GM12801 (cell line): ENCODE results near the gene TBC1D22B.

Experiments
- TF ChIP-seq, protein P1 (sequence below): IDR thresholded peaks from one replicate; pipeline ENCODE4 v1.5.1; 2011; ENCODE audit warnings: control low read depth; ENCODE audit not compliant: insufficient read length; ENCODE audit errors: extremely low read depth

Gene TBC1D22B

DNA sequence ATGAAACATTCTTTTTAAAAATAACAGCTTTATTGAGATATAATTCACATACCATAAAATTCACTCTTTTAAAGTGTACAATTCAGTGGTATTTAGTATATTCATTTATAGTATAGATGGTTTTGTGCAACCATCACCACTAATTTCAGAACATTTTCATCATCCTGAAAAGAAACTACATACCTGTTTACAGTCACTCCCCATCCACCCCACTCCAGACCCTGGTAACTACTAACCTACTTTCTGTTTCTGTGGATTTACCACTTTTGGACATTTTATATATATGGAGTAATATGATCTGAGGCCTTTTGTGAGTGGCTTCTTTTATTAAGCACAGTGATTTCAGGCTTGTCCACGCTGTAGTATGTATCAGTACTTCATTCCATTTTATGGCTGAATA, 2.9 kb downstream of the TBC1D22B start:
- TF ChIP-seq, protein P1, sequence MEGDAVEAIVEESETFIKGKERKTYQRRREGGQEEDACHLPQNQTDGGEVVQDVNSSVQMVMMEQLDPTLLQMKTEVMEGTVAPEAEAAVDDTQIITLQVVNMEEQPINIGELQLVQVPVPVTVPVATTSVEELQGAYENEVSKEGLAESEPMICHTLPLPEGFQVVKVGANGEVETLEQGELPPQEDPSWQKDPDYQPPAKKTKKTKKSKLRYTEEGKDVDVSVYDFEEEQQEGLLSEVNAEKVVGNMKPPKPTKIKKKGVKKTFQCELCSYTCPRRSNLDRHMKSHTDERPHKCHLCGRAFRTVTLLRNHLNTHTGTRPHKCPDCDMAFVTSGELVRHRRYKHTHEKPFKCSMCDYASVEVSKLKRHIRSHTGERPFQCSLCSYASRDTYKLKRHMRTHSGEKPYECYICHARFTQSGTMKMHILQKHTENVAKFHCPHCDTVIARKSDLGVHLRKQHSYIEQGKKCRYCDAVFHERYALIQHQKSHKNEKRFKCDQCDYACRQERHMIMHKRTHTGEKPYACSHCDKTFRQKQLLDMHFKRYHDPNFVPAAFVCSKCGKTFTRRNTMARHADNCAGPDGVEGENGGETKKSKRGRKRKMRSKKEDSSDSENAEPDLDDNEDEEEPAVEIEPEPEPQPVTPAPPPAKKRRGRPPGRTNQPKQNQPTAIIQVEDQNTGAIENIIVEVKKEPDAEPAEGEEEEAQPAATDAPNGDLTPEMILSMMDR: no peak

DNA sequence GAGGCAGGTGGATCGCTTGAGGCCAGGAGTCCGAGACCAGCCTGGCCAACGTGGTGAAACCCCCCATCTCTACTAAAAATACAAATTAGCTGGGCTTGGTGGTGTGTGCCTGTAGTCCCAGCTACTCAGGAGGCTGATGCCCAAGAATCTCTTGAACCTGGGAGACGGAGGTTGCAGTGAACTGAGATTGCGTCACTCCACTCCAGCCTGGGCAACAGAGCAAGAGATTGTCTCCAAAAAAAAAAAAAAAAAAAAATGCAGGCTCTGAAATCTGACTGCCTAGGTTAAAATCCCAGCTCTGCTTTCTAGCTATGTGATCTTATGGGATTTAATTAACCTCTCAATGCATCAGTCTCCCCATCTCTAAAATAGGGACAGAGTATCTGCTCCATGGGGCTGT, 3.6 kb downstream of the TBC1D22B start:
- TF ChIP-seq, protein P1: no peak

DNA sequence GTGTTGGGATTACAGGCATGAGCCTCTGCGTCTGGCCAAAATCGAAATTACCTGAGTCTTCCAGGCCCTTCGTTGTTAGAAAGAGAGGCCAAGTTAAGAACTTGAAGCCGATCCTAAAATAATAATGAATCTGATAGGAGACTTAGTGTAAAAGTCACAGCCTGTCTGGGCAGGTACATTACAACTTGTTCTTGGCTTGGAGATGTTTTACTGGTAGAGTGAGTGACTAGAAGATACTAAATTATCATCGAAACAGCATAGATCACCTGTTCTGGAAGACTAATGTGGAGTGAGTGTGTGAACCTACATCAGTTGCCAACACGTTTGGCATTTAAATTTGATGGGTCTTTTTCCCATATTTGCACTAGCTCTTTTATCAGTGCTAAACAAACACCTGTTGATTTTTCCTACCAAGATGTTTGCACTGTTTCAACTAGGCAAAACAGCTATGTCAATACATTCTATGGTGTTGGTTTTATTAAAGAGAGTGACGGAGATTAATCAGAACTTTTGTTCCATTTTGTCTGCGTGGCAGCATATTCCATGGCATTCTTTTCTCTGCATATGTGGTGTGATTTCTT, 5.0 kb downstream of the TBC1D22B start:
- TF ChIP-seq, protein P1: no peak

DNA sequence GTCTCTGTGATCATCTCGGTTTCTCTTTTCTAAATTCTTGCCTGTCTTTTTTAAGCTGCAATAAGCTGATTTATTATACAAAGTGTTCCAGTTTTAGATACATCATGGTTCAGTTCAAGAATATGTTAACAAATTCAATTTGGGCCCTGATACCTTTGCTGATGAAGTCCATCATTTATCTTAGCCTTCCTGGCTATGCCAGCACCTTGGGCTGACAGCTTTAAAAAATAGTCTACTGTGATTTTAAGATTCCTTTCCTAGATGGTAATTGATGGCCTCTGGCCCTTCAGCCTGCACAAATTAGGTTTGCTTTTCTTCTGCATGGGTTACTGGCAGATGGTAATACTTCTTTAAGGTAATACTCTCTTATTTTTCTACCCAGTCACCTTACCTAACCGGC, 7.4 kb downstream of the TBC1D22B start:
- TF ChIP-seq, protein P1: no peak

DNA sequence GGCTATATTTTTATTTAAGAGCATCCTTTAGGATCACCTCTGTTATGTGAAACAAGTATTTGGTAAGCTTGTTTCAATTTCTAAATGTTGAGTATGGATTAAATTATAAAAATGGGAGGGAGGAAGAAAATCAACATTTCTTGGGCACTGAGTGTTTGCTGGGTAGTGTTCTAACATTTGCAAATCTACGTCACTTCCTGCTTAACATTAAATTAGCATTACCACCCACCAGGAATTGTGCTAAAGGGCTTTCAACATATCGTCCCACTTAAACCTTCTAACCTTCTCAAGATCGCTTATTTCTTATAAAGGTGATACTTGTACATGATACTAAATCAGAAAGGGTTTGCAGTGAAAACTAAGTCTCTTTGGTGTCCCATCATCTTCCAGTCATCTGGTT, 8.3 kb downstream of the TBC1D22B start:
- TF ChIP-seq, protein P1: no peak

DNA sequence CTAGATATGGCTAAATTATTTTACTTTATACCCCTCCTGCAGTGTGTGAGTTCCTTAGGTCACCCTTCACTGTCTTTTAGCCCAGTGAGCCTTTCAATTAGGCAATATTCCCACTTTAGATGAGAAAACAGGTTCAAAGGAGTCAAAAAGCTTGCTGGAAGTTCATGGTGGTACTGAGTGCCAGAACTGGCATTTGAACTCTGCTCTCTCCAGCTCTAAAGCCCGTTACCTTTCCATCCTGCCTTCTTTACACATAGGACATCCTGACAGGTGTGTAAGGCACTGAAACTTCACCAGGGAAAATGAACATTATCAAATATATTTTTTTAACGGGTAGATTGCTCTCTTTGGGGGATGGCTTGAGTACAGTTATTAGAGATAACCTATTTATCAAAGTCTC, 11.5 kb downstream of the TBC1D22B start:
- TF ChIP-seq, protein P1: no peak

DNA sequence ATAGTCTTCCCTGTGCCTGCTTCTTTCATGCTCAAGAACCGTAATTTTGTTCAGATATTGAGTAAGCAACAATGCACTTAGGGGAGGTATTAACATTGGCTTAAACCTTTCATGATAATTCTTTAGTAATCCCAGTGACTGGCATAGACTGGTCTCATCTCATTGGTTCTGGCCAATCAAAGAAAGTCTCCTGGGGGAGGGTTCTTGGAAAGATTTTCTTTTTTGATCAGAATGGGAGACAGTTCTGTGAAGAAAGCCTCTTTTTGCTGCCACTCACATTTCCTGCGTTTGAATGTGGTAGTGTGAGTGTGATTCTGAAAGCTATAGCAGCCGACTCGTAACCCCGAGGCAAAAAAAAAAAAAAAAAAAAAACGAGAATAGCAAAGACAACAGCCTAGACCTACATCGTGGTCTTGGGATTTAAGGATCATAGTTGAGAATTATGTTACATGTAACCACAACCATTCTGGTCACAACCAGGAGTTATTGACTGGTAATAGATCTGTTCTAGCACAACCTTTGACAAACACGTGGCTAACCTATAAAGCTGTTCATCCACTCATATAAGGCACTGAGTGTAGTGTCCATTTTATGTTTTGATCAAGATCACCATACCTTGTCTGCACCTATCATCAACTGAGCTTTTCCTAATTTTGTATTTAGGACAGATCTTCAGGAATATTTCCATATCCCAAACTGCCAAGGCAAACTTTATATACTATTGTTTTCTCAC, 15.4 kb downstream of the TBC1D22B start:
- TF ChIP-seq, protein P1: no peak
